GM10266 (cell line): ENCODE measurements around the gene TTYH1.

Source experiments
- DNase-seq: peaks from one replicate; pipeline ENCODE4 v3.0.0; 2012; ENCODE audit errors: extremely low spot score
- TF ChIP-seq, protein P1 (sequence below): IDR thresholded peaks from 2 replicates; pipeline ENCODE4 v1.5.1; 2012; ENCODE audit warnings: mild to moderate bottlenecking, low read depth; ENCODE audit not compliant: control insufficient read depth, insufficient read depth; ENCODE audit errors: missing control alignments

TTYH1 gene

GRCh38 chr19:54400913-54401312, 14.4 kb upstream of the TTYH1 start:
- no peak for DNase-seq
- TF ChIP-seq, protein P1, sequence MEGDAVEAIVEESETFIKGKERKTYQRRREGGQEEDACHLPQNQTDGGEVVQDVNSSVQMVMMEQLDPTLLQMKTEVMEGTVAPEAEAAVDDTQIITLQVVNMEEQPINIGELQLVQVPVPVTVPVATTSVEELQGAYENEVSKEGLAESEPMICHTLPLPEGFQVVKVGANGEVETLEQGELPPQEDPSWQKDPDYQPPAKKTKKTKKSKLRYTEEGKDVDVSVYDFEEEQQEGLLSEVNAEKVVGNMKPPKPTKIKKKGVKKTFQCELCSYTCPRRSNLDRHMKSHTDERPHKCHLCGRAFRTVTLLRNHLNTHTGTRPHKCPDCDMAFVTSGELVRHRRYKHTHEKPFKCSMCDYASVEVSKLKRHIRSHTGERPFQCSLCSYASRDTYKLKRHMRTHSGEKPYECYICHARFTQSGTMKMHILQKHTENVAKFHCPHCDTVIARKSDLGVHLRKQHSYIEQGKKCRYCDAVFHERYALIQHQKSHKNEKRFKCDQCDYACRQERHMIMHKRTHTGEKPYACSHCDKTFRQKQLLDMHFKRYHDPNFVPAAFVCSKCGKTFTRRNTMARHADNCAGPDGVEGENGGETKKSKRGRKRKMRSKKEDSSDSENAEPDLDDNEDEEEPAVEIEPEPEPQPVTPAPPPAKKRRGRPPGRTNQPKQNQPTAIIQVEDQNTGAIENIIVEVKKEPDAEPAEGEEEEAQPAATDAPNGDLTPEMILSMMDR: no peak

GRCh38 chr19:54403054-54403453, 12.2 kb upstream of the TTYH1 start:
- TF ChIP-seq, protein P1: no peak
- no peak for DNase-seq

GRCh38 chr19:54405628-54406027, 9.6 kb upstream of the TTYH1 start:
- TF ChIP-seq, protein P1: no peak
- DNase-seq: no peak

DNA sequence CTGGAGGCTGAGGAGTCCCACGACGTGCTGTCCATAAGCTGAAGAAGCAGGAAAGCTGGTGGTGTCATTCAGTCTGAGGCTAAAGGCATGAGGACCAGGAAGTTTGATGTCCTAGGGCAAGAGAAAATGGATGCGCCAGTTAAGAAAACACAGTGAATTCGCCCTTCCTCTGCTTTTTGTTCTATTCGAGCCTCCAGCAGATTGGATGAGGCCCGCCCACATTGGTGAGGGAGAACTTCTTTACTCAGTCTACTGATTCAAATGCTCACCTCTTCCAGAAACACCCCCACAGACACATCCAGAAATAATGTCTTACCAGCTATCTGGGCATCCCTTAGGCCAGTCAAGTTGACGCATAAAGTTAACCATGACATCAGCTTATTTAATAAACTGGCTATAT, 7.5 kb upstream of the TTYH1 start:
- DNase-seq: no peak
- TF ChIP-seq, protein P1: no peak

GRCh38 chr19:54408456-54409026, 6.7 kb upstream of the TTYH1 start:
- no peak for DNase-seq
- TF ChIP-seq, protein P1: no peak

DNA sequence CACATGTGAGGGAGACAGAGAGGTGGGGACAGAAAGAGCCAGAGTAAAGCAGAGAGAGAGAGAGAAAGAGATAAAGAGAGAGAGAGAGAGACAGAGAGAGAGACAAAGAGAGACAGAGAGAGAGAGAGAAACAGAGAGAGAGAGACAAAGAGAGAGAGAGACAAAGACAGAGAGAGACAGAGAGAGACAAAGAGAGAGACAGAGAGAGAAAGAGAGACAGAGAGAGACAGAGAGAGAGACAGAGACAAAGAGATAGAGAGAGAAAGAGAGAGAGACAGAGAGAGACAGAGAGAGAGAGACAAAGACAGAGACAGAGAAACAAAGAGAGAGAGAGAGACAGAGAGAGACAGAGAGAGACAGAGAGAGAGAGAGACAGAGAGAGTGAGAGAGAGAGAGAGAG, 4.2 kb upstream of the TTYH1 start:
- no peak for DNase-seq
- TF ChIP-seq, protein P1: no peak

DNA sequence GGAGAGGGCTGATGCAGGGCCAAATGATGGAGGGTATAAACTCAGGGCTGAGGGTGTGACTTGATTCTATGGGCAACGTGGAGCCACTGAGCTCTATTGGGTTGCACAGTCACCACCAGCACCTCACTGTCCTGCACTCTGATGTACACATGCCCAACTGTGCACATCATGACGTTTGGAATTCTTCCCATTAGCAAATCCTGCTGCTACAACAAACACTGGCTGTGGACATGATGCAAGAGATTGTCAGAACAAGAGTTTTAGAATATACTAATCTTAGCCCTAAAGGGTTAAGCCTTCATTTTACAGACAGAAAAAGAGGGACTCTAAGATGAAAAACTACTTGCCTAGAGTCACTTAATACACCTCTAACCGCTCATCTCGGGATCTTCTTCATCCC, 2.4 kb upstream of the TTYH1 start:
- no peak for DNase-seq
- TF ChIP-seq, protein P1: no peak
